A549 (cell line): ENCODE results near the gene CNIH2.

ENCODE experiments used
- CEBPB ChIP-seq, 2 experiments: fragments of >200 bp in 1 of 2; sonication (Bioruptor Twin) in 1 of 2; formaldehyde crosslinking in 1 of 2; IDR thresholded peaks; 2 replicates each; pipeline ENCODE4 v1.6.1; 2012 to 2016
- CHD2 ChIP-seq: fragments of 150-350 bp; IDR thresholded peaks from 2 replicates; pipeline ENCODE4 v1.6.1; 2014; ENCODE audit warnings: low read length; ENCODE audit not compliant: partially characterized antibody
- EP300 ChIP-seq, 2 experiments: fragments of >200 bp; sonication (Bioruptor Twin); formaldehyde crosslinking; IDR thresholded peaks; 2 replicates in 1 of 2; 3 replicates in 1 of 2; pipeline ENCODE4 v1.6.1; 2016 to 2017
- HOXA7 ChIP-seq: fragments of 250-450 bp; sonication (Bioruptor Pico); IDR thresholded peaks from 2 replicates; pipeline ENCODE4 v1.5.0; 2020; ENCODE audit warnings: mild to moderate bottlenecking, moderate library complexity
- JUN ChIP-seq, 2 experiments: fragments of >200 bp; sonication (Bioruptor Twin); formaldehyde crosslinking; IDR thresholded peaks; 2 replicates in 1 of 2; 3 replicates in 1 of 2; pipeline ENCODE4 v1.6.1; 2016 to 2017
- MAZ ChIP-seq: fragments of 150-350 bp; IDR thresholded peaks from 2 replicates; pipeline ENCODE4 v1.6.1; 2014; ENCODE audit warnings: antibody characterized with exemption, low read depth, low read length, borderline replicate concordance
- POLR2A ChIP-seq: IDR thresholded peaks from 2 replicates; pipeline ENCODE4 v1.6.1; 2012; ENCODE audit warnings: mild to moderate bottlenecking, low read length
- TF ChIP-seq, protein P1 (sequence below): fragments of >200 bp; sonication (Bioruptor Twin); formaldehyde crosslinking; IDR thresholded peaks from 3 replicates; pipeline ENCODE4 v1.6.1; 2016
- TF ChIP-seq, protein P2 (sequence below): fragments of >200 bp; sonication (Bioruptor Twin); formaldehyde crosslinking; IDR thresholded peaks from 3 replicates; pipeline ENCODE4 v1.5.1; 2016

DNA sequence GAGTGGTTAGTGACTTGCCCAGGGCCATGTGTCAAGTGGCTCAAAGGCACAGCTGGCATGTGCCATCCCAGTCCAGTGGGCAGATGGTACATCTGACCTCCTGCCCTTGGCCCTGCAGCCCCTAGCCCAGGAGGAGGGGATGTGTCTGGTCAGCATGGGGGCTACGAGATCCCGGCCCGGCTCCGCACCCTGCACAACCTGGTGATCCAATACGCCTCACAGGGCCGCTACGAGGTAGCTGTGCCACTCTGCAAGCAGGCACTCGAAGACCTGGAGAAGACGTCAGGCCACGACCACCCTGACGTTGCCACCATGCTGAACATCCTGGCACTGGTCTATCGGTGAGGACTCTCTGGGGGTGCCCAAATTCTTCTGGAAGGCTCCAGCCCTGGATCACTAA lies 15.3 kb upstream of the CNIH2 start:
- TF ChIP-seq, protein P1, sequence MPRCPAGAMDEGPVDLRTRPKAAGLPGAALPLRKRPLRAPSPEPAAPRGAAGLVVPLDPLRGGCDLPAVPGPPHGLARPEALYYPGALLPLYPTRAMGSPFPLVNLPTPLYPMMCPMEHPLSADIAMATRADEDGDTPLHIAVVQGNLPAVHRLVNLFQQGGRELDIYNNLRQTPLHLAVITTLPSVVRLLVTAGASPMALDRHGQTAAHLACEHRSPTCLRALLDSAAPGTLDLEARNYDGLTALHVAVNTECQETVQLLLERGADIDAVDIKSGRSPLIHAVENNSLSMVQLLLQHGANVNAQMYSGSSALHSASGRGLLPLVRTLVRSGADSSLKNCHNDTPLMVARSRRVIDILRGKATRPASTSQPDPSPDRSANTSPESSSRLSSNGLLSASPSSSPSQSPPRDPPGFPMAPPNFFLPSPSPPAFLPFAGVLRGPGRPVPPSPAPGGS: no peak
- TF ChIP-seq HOXA7 (CRISPR knock-in tag): no peak
- TF ChIP-seq CEBPB (IDR thresholded peaks at IDR 0.05): no peak
- TF ChIP-seq CHD2: no peak
- TF ChIP-seq, protein P2, sequence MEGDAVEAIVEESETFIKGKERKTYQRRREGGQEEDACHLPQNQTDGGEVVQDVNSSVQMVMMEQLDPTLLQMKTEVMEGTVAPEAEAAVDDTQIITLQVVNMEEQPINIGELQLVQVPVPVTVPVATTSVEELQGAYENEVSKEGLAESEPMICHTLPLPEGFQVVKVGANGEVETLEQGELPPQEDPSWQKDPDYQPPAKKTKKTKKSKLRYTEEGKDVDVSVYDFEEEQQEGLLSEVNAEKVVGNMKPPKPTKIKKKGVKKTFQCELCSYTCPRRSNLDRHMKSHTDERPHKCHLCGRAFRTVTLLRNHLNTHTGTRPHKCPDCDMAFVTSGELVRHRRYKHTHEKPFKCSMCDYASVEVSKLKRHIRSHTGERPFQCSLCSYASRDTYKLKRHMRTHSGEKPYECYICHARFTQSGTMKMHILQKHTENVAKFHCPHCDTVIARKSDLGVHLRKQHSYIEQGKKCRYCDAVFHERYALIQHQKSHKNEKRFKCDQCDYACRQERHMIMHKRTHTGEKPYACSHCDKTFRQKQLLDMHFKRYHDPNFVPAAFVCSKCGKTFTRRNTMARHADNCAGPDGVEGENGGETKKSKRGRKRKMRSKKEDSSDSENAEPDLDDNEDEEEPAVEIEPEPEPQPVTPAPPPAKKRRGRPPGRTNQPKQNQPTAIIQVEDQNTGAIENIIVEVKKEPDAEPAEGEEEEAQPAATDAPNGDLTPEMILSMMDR: no peak
- TF ChIP-seq MAZ: no peak
- no peak for TF ChIP-seq EP300 (IDR thresholded peaks at IDR 0.05)
- no peak for TF ChIP-seq POLR2A
- no peak for TF ChIP-seq JUN (IDR thresholded peaks at IDR 0.05)
